Measurements from ENCODE around the gene ACCS.

The ACCS gene, protein sequence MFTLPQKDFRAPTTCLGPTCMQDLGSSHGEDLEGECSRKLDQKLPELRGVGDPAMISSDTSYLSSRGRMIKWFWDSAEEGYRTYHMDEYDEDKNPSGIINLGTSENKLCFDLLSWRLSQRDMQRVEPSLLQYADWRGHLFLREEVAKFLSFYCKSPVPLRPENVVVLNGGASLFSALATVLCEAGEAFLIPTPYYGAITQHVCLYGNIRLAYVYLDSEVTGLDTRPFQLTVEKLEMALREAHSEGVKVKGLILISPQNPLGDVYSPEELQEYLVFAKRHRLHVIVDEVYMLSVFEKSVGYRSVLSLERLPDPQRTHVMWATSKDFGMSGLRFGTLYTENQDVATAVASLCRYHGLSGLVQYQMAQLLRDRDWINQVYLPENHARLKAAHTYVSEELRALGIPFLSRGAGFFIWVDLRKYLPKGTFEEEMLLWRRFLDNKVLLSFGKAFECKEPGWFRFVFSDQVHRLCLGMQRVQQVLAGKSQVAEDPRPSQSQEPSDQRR

GRCh38 chr11:44065841-44066731 lies at the start of gene ACCS:
Gene ACCS, plus strand, starts transcription at chr11:44066270. Its CDS starts 1,358 bp downstream, at chr11:44067628.
- DNase-seq (ENCODE audit: low read depth in 2 of 3, low spot score in 1 of 3) = peak; percentile 66 to 75 (median 74)

- no peak for DNase-seq (ENCODE audit: low read depth in 2 of 3, low spot score in 1 of 3)
Observed at GRCh38 chr11:44016546-44017442, 49.3 kb upstream of the ACCS start.

GRCh38 chr11:44017443-44018126 lies 48.5 kb upstream of the ACCS start:
- DNase-seq (ENCODE audit: low read depth in 2 of 3, low spot score in 1 of 3) = no peak

GRCh38 chr11:44018127-44018521 lies 47.9 kb upstream of the ACCS start:
- DNase-seq (ENCODE audit: low read depth in 2 of 3, low spot score in 1 of 3) = no peak

- DNase-seq (ENCODE audit: low read depth in 2 of 3, low spot score in 1 of 3) = no peak
Observed at GRCh38 chr11:44018829-44019228, 47.2 kb upstream of the ACCS start.

DNA sequence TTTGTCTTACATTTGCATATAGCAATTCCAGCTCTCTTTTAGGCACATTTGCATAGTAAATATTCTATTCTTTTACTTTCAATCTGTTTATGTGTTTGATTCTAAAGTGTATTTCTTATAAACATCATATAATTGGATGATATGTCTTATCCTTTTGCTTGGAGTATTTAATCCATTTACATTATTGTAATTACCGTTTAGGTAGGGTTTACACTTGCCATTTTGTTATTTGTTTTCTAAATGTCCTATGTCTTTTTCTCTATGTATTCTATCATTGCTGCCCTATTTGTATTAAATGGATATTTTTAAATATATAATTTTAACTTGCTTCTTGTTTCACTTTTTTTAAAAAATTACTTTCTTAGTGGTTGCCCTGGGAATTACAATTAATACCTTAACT lies 41.1 kb upstream of the ACCS start:
- no peak for DNase-seq (ENCODE audit: low read depth in 2 of 3, low spot score in 1 of 3)

DNA sequence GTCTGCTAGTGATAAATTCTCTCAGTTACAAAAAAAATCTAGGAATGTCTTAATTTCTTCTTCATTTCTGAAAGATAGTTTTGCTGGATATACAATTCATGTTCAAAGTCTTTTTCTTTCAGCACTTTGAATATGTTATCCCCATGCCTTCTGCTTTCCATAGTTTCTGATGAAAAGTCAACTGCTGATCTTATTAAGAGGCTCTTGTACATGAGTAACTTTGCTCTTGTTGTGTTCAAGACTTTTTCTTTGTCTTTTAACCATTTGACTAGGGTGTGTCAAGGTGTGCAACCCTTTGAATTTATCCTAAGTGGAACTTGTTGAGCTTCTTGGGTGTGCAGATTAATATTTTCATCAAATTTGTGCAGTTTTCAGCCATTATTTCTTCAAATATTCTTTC lies 40.3 kb upstream of the ACCS start:
- DNase-seq (ENCODE audit: low read depth in 2 of 3, low spot score in 1 of 3) = no peak

GRCh38 chr11:44028401-44028800 lies 37.7 kb upstream of the ACCS start:
- no peak for DNase-seq (ENCODE audit: low read depth in 2 of 3, low spot score in 1 of 3)

DNA sequence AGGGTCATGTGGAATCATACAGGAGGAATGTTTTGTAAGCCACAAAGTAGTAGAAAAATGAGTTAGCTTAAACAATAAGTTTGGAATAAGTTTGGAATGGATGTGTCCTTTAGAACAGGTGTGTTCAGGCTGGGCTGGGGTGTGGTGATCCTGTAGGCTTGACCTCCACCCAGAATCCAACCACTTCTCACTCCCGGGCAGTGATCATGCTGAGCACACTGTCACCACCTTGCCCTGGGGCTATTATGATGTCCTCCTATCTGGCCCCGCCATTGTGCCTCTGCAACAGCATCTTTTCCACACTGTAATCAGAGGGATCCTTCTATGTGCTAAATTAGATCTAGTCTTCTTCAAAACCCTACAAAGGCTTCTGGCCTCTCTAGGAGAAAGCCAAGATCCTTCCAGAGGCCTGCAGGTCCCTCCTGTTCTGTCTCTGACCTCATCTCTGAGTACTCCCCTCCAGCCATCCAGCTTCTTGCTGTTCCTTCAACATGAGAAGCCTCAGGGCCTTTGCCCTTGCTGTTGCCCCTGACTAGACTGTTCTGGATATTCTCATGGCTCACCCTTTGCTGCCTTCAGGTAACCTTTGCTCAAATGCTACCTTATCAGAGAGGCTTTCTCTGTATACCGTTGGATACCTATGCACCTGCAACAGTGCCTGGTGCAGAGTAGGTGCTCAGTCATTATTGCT lies 37.1 kb upstream of the ACCS start:
- DNase-seq (ENCODE audit: low read depth in 2 of 3, low spot score in 1 of 3) = no peak

GRCh38 chr11:44029507-44029845 lies 36.6 kb upstream of the ACCS start:
- no peak for DNase-seq (ENCODE audit: low read depth in 2 of 3, low spot score in 1 of 3)

DNA sequence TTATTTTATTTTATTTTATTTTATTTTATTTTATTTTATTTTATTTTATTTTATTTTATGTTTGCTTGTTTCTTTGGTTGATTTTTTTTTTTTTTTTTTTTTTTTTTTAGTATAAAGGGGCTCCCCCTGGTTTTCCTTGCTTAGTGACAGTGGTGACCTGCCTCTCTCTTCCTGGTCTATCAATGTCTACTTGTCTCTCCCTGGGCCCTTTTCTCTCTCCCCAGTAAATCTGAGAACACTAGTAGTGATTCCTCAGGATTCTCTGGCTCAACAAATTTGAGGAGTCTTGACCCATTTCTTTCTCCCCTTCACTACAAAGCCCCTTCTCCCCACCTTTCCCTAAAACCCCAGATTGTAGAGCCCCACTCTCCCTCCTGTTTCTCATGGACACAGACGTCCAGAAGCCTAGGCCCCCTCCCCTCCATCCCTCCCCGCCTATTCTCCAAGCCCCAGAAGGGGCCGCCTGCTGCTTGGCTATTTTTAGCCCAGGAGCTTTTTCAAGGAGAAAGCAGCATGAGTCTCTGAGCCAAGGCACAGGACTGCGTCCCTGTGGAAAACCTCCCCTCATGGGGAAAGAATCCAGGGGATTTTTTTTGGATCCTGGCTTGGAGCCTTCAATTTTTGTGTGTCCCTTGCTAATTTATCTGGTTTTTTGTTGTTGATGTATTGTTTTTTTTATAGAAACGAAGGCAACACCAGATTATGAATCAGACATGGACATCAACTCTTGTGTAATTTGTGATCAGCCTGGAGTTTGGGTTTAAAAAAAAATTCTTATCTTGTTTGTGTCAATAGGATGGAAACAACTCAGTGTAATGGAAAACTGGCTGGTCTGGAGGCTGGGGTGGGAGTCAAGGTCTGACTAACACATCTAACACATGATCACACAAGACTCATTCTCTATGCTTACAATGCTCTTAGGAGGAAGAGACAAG lies 35.8 kb upstream of the ACCS start:
- no peak for DNase-seq (ENCODE audit: low read depth in 2 of 3, low spot score in 1 of 3)

DNA sequence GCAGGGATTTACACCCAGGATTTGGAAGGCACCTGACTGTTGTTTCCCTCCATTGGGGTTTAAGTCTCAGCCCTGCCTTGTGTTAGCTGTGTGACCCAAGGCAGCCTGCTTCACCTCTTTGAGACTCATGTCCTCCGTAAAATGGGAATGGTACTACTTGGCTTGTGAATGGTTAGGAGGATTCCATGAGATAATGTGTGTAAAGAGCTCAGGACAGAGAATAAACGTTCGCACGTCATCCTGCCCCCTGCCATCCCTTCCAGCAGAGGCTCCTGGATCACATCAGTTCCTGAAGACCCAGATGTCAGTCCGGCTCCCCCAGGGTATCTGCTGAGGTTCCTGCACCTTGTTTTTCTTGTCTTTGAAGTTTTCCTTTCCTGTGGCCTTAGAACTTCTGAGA lies 35.1 kb upstream of the ACCS start:
- DNase-seq (ENCODE audit: low read depth in 2 of 3, low spot score in 1 of 3) = no peak

- no peak for DNase-seq (ENCODE audit: low read depth in 2 of 3, low spot score in 1 of 3)
Observed at GRCh38 chr11:44031549-44031948, 34.5 kb upstream of the ACCS start.

GRCh38 chr11:44032299-44033085 lies 33.6 kb upstream of the ACCS start:
- DNase-seq (ENCODE audit: low read depth in 2 of 3, low spot score in 1 of 3) = no peak

DNA sequence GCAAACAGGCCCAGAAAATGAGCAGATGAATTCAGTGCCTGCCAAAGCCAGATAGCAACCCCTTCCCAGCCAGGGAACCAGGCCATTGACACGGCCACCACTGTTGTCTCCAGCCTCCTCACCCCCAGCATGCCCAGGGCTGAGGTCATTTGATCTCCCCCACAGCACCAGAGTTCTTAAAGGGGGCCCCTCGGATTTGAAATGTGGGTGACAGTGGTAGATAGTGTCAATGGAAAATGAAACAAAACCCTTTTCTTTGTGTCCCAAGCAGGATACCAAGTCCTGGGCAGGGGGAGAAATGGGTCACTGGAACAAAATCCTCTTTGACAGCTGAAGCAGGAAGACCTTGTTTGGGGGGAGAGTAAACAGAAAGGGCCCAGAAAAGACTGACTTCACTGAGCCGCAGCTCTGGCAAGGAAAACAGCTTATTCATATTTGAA lies 32.6 kb upstream of the ACCS start:
- DNase-seq (ENCODE audit: low read depth in 2 of 3, low spot score in 1 of 3) = no peak

GRCh38 chr11:44033856-44034255 lies 32.2 kb upstream of the ACCS start:
- no peak for DNase-seq (ENCODE audit: low read depth in 2 of 3, low spot score in 1 of 3)

GRCh38 chr11:44034639-44035038 lies 31.4 kb upstream of the ACCS start:
- DNase-seq (ENCODE audit: low read depth in 2 of 3, low spot score in 1 of 3) = no peak

Measured in stimulated activated CD4-positive, alpha-beta T cell treated with anti-CD3 and anti-CD28 coated beads, Interleukin-12 subunit alpha, Interleukin-12 subunit beta, amount 100 ng/mL, for 48 hours (primary cell).